HG02588 (cell line): ENCODE data around the gene ST6GALNAC6.
"Not testable (repeated sequence)": the region's sequence is repeated elsewhere in the genome, so short reads cannot be mapped to it uniquely, and the experiment has no call there.

Experiments
- ATAC-seq: cut with Tn5 transposase; IDR thresholded peaks from one replicate; pipeline ENCODE4 v1.9.1; 2021; ENCODE audit warnings: mild to moderate bottlenecking, moderate library complexity; ENCODE audit not compliant: unreplicated experiment

Gene ST6GALNAC6

DNA sequence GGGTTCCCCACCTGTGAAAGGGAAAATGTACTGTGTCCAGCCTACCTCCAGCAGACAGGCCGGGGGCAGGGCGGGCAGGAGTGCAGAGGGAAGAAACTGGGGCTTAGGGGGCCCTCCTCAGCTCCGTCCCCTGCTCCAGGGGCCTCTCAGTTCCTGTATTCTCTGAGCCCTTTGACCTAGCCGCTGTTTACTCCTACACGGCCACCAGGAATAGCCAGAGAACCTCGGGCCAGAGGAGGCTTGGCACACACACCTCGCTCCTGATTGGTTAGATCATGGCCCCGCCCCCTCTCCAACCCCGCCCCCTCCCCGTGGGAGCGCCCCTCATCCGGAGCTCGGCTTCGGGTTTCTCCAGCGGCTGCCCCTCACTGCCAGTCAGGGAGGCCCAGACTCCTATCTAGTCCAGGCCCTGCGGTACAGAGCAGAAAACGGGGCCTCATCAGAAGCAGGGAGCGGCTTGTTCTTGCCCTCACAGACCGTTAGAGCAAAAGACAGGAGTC is 2.2 kb downstream of the ST6GALNAC6 start:
- no peak for ATAC-seq

- ATAC-seq: no peak
These were observed 2.8 kb downstream of the ST6GALNAC6 start for GRCh38 chr9:127896395-127897192.

DNA sequence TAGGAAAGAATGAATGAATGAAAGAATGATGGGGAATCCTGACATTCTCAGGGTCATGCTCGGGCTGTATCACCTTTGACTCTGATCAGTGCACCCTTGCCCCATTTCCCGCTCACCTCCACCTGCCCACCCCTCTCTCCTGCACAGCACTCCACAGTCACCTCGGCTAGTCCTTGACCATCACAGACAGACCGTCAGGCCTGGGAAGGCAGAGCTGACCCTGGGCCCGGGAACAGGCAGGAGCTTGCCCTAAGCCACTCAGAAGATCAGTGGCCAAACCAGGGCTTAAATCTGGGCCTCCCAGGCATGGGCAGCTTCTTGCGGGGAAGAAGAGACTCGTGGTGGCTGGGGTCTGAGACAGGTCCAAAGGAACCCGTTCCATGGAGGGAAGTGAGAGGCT is 3.6 kb downstream of the ST6GALNAC6 start:
- no peak for ATAC-seq

GRCh38 chr9:127893392-127893791 is 6.0 kb downstream of the ST6GALNAC6 start:
- no peak for ATAC-seq

DNA sequence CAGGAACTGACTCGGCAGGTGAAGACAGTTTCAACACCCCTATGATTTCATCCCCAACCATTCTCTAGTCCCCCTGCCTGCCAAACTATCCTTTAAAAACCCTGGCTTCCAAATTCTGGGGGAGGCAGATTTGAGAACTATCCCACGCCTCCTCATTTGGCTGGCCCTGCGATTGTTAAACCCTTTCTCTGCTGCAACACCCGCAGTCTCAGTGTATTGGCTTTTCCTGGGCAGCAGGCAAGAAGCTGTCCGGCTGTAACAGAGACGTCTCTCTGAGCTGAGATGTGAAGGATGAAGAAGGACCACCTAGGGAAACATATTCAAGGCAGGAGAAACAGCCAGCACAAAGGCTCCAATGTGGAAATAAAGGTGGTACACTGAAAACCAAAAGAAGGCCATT is 6.6 kb downstream of the ST6GALNAC6 start:
- no peak for ATAC-seq

DNA sequence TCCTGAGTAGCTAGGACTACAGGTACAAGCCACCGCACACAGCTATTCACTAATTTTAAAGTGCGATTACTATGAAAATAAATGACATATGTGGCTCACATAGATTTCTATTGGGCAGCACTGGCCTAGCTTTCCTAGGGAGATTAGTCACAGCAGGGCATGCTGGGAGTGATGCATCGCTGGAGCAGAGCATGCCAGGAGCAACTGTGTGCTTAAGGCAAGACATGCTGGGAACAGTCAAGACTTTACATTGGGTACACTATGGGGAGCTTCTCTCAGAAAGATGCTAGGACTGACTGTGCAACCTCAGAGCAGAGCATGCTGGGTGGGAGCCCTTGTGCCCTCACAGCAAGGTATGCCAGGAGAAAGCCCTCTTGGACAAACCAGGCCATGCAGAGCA is 9.3 kb downstream of the ST6GALNAC6 start:
- ATAC-seq: no peak

DNA sequence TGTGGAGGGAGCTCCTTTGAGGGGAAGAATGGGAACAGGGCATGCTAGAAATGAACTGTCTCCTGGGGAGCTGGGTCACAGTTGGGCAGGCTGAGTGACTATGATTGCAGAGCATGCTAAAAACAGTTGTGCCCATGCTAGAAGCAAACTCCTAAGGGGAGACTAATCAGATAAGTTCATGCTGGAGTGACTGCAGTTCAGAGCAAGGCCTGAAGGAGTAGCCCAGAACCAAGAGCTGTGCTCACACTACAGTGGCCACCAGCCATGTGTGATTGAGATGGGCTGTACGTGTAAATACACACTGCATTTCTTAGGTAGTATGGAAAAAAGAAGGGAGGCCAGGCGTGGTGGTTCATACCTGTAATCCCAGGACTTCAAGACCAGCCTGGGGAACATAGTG is 11.6 kb downstream of the ST6GALNAC6 start:
- ATAC-seq: no peak

DNA sequence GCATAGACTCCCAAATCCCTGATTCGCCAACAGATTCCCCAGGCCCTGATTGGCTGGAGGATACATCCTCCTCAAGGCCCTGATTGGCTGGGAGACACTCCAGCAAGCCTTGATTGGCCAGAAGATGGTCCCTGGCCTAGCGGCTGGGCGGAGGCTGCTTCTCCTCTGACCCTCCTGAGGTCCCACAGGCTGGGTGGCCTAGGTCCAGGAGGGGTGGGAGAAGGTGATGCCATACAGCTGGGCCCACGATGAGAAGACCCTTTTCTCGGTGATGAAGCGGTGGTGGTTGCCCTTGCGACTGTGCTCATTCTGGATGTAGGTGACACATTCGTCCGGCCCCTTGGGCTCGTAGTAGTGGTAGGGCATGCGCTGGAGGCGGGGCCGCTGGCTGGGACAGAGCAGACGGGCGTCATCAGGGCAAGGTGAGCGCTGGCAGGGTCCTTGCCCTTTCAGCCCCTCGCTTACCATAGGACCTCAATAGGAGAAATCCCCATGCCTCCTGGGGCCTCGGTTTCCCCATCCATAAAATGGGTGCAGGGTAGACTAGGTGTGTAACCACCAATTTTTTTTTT is 12.9 kb downstream of the ST6GALNAC6 start:
- no peak for ATAC-seq

DNA sequence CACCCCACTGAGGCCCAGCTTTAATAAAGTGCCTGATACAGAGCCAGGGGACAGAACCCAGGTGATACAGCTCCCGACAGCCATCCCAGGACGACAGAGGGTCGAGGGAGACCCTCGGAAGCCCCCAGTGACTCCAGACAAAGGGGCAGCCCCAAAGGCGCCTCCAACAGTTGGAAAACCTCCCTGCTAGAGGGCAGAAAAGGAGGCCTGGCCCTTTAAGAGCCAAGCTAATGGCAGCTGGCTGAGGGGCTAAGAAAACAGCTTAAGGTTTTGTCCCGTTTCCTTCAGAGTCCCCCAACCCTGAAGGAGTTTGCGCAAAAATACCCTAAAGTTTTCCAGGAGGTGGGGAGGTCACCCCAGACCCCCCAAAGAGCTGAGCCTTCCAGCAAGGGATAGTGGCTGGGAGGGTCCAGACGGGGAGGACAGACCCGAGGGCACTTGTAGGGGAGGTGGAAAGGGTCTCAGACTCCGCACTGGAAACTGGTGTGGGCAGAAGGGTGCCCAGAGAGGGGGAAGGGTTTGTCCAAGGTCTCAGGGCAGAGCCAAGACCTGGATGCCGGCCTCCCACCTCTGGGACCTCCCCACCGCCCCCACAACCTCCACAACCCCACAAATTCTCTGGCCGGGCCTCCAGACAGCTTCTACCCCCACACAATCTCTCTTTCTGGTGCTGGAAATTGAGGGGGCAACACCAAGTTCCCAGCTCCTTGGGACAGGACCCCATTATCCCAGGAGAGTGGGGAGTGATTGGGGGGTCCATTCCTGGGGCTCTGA is 13.7 kb downstream of the ST6GALNAC6 start:
- no peak for ATAC-seq

- no peak for ATAC-seq
These were observed 14.4 kb downstream of the ST6GALNAC6 start for GRCh38 chr9:127884976-127885490.

GRCh38 chr9:127884427-127884911 is 14.9 kb downstream of the ST6GALNAC6 start:
- ATAC-seq: no peak

GRCh38 chr9:127883959-127884358 is 15.4 kb downstream of the ST6GALNAC6 start:
- no peak for ATAC-seq

GRCh38 chr9:127881715-127882114 is 17.7 kb downstream of the ST6GALNAC6 start:
- not testable (repeated sequence) for ATAC-seq

- no peak for ATAC-seq
These were observed 19.3 kb downstream of the ST6GALNAC6 start for GRCh38 chr9:127880143-127880542.

DNA sequence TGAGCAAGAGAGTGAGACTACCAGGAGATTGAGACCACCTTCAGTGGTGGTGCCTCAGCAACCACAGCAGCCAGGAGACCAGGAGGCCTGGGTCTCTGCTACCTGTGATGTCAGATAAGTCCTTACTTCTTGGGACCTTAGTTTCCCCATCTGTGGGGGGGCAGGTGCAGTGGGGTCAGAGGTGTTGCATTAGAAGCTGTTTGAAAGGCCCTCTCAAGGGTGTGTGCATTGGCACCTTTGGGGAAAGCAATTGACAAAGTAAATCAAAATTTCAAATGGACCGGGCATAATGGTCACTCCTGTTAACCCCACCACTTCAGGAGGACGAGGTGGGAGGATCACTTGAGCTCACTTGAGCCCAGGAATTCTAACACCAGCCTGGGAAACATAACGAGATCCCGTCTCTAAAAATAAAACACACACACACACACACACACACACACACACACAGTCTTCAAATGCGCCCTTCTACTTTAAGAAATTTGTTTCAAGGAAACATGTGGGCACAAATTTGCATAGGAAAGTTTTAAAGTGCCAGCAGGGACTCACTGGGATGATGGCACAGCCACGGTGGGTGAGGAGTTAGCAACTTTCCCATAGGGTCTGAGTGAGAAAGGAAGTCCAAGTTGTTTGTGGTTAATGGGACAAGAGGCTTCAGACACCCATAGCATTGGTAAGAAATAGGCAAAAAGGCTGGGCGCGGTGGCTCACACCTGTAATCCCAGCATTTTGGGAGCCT is 20.6 kb downstream of the ST6GALNAC6 start:
- ATAC-seq: no peak

- ATAC-seq: no peak
These were observed 21.3 kb downstream of the ST6GALNAC6 start for GRCh38 chr9:127878001-127878651.

DNA sequence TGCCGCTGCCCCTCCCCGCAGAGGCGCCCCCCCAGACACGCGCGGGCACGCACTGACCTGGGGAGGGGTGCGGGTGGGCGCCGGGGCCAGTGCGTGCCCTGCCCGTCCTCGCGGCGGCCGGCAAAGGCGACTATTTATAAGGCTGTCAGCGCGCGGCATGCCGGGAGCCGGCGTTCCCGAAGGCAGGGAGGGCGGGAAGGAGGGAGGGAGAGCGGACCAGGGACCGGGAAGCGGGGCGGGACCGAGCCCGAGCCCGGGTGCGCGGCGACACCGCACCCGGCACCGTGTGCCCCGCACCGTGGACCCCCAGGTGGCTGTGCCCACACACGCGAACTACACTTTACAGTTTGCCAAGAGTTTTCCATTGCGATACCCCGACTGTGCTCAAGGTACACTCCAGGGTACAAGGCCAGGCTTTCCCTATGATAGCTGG is 21.8 kb downstream of the ST6GALNAC6 start, which contains the start of gene AK1:
AK1 (minus strand) TSS at position 110 of the 433 bp plus-strand sequence. CDS start 3,058 bp downstream, outside the sequence.
- no peak for ATAC-seq

DNA sequence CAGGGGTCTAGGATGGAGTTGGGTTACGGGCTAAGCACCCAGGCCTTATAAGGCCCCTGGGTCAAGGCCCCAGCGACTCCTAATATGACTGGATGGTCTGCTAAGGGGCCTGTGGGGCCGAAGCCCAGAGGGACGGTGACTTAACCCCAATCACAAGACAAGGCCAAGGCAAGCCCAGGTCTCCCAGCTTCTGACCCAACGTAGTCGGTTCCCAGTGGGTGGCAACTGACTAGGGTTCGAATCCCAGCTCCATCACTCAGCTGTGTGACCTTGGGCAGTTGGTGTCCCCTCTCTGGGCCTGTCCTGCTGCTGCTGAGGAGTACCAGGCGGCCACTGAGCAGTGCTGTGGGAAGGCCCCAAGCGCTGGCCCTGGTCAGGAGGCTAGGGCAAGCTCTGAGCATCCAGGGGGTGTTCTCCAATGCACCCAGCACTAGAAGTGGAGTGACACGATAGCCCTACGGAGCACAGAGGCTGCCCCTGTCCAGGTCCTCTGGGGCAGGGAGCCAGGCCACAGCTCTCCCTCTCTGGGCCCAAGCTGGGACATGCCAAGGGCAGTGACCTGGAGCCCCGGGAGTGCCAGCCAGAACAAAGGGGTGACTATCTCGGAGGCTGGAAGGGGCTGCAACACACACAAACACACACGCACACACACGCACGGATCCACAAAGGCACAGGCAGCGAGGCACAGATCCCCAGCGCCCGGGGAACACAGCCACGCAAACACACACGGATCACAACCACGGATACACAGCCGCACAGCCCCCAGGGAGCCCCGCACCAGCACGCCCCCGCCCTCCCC is 22.4 kb downstream of the ST6GALNAC6 start:
- ATAC-seq: no peak
